GM21723 (cell line): Measurements from ENCODE around the gene PLD4.

Experiments used
- ATAC-seq: cut with Tn5 transposase; IDR thresholded peaks from one replicate; pipeline ENCODE4 v1.9.1; 2021; ENCODE audit warnings: mild to moderate bottlenecking, moderate library complexity; ENCODE audit not compliant: unreplicated experiment

PLD4 gene

DNA sequence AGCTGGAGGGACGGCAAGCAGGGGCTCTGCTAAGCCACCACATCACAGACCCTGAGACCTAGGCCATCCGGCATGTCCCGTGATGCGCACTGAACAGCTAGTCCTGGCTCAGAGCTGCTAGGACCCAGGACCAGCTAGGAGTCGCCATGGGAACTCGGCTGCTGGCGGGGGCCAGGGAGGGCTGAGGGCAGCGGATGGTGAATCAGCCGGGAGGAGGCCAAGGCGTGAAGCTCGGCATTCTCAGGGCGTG lies 48.4 kb downstream of the PLD4 start:
- ATAC-seq = no peak

DNA sequence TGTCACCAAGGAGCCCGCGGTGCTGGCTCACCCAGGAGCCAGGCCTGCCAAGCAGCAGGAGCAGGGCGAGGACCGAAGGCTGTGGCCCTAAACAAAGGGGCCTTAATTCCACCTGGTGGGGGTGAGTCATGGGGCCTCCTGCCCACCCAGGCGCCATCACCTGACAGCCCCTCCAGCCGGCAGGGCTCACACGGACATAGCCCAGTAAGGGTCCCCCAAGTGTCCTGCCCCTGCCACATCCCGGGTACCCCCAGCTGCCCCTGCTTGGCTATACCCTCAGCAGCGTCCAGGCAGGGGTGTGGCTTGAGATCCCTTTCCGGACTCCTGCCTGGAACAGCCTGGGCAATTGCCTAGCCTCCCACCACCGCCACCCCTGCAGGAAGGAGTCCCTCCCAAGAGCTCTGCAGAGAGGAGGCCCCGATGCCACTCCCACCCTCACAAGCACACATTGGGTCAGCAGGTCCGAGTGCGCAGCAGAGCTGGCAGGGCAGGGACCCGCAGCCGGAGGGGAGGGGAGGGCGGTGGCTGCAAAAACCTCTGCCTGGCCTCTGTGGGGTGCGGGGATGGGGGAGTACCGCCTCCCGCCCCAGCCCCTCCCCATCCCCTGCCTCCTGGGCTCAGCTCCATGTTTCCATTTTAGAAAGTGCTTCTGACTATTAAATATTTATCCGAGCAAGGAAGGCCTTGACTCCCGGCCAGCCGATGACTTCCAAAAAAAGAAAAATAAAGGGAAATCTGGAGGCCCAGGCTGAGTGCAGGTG lies 48.9 kb downstream of the PLD4 start:
- ATAC-seq = no peak

DNA sequence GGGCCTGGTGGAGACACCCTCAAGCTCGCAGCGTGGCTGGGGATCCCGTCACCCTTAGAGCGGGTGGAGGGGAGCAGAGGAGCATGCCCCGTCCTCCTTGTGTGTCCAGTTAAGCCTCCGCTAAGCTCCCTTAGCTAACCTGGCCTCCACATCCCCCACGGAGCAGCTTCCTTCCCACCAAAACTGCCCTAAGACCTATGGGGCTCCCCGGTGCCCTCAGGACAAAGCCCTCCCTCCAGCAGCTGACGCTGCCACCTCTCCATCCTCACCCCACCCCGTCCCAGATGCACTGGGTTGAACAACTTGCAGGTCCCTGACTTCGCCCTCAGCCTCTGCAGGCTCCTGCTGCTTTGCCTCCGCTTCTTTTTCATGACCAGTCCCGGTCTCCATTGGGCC lies 49.5 kb downstream of the PLD4 start:
- no peak for ATAC-seq

DNA sequence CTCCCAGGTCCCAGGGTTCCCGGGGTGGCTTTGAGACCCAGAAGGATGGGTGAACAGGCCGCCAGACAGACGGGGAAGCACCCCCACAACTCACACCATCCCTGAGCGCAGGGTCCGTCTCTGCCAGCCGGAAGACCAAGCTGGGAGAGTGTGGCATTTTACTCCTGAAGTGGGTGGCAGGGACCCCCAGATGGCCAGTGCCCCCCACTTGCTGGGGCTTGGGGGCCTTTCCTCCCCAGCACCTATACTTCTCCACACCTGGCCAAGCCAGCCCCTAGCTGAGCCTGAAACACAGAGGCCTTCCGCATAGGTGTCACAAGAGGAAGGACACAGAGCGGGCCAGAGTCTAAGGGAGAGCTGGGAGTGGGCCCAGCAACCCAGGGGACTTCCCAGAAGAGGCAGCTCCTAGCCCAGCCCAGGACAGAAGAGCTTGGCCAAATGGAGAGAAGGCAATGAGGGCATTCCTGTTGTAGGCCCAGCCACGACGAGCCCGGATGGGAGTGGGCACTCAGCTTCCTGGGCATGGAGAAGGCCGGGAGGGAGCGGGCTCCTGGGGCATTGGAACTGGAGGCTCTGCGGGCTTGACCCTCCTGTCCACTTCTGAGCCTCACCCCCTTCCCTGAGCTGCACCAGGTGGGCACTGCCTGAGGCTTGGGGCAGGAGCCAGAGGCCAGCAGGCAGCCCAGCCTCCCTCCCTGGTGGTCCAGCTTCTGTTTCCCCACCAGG lies 50.1 kb downstream of the PLD4 start:
- ATAC-seq = no peak

DNA sequence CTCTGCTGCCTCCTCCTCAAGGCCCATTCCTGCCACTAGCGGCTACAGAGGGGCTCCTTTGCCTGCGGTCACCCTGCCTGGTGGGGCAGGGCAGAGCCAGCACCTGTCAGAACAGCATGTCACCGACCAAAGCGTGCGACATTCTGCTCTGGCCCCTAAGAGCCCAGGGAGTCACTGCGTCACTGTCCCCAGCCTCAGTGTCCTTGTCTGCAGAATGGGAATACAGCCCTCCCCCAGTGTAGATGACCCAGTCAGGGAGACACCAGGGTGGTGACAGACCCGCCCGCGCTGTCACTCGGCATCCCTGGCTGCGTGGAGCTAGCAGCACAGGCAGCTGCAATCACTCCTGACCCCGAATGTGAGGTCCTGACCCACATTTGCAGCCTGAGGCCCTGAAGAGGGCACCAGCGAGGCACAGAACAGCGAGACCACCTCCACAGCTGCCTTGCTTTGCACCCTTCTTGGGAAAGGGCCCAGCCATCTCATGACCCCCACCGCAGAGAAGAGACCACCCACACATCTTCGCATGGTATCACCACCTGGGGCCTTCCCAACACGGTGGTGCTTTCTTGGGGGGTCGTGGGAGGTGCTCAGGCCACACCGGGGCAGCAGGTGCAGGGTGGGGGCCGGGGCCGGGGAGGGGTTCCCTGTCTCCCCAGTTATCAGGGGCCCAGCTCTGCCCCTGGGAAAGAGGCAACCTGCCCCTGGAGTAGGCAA lies 51.0 kb downstream of the PLD4 start:
- no peak for ATAC-seq

DNA sequence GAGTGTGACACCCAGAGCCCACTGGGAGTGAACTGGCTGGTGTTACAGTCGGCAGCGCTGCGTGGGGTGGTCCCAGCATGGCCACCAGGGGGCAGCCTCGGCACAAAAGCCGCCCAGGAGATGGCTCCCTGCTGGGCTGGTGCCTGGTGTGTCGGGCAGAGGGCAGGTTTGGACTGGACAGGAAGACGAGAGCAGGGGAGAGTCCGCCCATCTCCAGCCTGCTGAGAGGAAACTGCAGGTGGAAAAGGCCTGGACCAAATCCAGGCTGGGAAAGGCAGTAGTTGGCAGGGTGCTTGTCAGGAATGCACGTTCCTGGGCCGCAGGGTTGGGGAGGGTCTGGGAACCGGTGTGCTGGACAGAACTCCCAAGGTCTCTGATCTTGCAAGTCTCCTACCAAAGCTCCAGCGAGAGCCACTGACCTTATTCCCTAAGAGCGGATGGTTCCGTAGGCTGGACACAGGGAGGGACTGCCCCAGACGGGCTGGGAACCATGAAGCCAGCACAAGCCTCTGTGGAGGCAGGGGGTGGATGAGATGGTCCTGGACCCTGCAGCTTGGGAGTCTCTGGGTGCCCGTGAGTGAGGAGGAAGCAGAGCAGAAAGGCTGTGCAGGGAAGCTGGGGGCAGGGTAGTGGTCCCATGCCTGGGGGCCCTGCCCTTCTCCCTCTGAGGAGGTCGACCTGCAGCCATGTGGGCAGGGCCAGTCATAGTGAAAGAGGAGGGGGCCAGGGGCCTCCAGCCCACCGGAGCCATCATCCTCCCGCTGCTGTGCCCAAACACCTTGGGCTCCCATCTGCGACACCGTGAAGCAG lies 51.7 kb downstream of the PLD4 start:
- ATAC-seq = peak; percentile 49

DNA sequence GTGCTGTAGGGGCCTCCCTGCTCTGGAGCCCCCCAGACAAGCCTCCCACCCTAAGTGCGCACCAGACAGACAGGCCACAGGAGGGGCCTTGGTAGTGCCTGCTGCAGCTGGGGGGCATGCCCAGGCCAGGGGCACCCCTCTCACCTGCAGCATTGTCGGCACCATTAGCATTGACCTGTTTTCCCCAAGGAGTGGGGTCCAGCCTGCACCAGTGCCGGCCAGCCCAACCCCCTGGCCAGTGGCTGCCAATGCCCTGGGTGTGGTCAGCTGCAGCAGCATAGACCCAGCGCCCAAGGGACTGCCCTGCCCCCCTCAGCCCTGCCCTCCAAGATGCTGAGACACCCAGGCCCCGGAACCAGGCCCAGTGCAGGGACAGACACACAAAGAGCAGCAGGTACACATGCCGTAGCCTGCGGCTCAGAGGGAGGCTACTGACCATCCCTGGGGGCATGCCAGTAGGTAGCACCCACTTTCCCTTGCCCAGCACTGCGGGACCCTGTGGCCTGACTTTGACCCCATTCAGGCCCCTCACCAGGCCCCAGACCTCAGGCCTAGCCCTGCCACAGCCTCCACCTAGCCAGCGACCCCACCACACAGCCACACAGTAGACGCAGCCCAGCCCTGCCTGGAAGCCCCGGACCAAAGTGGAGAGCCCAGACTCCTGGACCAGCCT lies 52.5 kb downstream of the PLD4 start:
- ATAC-seq = no peak

DNA sequence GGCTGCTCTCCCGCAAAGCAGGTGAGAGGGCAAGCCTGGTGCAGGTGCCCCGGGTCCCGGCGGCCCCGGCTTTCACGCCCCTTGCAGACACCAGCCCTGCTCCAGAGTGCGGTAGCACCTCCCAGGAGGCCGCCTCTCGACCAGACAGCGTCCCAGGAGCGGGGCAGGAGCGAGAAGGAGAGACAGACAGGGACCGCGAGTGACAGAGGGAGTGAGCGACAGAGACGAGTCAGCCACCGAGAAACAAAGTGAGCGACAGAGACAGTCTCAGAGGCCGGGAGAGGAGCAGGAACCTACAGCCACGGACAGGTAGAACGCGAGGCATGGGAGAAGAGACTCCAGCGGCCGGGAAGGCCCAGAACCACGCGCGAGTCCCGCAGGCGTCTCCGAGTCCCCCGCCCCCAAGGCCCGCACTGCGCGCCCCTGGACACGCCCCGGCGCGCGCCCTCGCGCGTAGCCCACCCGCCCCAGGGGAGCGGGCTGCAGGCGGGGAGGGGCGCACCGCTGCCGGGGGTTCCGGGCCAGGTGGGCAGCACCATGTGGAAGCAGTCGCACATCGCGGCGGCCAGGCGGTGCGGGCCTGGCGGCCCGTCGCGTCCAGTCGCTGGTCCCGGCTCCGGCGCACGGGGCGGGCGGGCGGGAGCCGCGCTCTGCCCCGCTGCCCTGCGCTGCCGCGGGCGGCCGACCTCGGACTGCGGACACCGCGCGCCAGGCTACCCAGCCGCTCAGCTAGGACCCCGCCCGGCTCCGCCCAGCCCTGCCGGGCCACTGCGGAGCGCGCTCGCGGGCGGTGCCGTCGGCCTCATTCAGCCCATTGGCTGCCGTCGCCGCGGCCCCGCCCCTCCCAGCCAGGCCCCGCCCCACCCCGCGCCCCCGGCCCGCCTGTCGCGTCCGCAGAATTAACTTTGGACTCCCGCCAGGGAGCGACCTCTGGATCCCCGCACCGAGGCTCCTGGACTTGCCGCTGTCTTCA lies 53.3 kb downstream of the PLD4 start, which contains the start of gene AHNAK2:
AHNAK2 (minus strand) TSS at position 694 of the 973 bp plus-strand sequence; CDS start at position 557, 137 bp downstream.
- no peak for ATAC-seq

DNA sequence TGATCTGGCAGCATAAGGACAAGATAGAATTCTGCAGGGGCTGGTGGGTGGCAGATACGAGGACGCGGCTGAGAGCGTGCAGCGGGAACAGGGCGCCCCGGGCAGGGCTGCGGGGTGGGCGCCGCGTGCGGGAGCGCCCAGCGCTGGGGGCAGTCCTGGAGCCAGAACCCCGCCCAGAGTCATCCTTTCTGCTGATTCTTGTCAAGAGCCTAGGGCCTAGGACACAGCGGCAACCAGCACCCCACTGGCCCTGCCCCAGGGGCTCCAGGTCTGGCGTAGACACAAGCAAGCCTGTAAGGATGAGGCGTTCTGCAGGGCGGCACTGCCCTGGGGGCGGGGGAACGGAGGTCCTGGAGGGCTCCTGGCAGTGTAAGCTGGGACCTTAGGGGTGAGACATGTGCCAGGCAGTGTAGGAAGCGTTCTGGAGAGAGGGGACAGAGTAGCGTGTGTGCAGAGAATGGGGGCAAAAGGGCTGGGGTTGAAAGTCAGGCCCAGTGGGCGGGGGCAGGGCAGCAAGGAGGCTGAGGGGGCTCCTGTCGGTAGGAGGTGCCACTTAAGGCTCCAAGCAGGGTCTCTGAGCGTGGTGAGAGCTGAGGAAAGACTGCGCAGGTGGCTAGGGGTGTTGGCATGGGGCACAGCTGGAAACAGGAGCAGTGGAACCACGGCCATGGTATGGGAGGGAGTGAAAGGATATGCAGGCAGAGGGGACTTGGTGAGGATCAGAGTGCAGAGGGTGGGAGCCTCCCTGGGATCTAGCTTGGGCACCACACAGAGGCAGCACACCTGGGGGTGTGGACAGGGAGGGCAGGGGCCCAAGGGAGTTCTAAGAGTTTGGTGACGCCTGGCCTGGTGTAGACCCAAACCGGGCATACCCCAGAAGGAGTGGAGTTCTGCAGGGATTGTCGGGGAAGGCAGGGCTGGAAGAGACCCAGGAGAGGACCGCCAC lies 54.3 kb downstream of the PLD4 start:
- ATAC-seq = no peak

DNA sequence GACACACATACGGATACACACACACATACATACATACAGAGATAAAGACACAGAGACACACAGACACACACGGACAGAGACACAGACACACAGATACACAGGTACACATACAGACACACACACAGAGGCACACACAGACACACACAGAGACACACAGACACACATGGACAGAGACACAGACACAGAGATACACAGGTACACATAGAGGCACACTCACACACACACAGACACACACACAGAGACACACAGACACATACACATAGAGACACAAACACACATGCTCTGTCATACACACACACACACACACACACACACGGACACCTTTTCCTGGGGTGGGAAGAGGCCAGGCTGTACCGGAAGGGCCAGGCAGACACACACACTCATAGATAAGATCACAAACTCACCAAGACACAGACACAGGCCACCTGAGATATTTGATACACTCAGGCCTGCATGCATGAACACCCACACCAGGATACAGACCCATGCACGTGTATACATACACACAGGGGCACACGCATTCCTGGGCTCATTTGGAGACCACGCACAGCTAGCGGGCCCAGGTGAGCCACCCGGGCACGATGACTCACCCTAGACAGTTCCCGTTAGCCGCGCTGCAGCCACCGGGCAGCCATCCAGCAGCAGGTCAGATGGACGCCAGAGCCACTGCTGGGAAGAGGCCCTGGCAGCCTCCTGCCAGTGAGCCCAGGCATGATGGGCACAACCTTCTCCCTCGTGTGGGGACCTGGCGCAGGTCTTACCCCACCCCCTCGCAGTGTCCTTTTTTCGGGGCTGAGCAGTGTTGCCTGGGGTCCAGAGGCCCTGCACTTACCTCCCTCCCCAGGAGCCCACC lies 55.3 kb downstream of the PLD4 start:
- no peak for ATAC-seq

DNA sequence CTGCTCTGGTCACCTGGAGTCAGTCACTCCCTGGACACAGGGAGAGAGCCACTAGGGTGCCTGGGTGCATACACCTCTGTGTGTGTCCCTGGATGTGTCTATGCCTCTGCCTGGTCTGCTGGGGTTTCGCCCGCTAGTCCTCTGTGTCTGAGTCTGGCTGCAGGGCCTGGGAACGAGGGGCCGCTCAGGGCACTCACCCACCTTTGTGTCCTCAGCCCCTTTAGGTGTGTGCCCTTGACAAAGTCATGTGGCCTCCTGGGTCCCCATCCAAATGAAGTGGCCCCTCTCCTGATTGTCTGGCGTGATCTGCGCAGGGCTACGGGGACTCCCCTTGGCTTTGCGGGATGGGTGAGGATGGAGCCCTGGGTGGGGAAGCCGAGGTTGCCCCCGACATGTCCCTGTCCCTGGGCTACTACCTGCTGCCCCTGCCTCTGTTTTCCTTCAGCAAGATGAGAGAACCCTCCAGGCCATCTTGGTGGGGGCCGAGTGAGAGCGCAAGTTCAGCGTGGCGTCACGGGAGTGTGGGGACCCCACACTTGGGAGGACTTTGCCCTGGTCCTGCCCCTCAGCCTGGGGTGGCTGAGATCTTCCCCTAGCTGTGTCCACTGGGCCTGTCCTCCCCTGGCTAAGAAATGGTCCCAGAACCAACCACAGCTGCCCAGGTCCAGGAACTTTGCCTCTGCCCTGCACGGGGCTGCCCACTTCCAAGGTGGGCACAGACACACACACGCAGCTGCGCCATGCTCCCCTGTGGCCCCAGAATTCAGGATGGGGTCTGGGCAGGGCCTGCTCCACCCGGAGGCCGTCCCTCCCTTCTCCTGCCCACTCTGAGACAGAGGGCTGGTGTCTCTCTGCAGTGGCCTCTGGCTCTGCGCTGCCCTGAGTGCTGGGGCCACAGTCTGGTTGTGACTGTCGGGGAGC lies 56.2 kb downstream of the PLD4 start:
- no peak for ATAC-seq

DNA sequence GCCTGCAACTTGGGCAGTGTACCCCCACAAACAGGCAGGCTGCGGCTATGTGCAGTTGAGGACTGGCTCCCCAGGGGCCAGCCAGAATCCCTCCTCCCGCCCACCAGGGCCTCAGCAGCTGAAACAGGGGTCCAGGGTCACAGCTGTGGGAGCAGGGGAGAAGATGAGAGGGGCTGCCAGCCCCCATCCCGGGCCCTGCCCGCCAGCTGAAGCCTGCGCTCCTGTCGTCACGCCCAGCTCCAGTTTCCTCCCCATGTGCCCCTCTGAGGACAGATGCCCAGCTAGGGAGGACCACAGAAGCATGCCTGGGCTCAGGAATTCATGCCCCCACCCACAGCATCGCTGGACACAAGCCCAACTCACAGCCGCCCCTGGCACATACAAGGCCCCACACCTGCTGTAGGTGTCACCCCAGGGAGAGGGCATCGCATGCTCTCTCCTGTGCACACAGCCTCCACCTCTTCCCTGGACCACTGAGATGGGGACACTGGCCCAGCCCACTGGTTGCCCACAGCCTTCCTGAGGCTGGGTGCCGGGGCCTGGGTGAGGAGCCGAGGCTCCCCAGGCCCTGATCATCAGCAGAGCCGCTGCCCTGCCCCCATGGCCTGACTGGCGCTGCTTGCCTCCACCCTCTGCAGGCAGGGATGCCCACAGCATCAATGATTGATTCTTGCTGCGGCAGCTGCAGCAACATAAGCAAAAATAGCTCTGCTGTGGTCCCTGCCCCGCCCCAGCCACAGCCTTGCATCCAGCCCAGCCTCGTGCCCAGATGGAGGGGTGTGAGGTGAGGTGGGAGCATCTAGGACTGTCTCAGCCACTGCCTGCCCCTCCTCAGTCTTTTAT lies 57.2 kb downstream of the PLD4 start:
- no peak for ATAC-seq

DNA sequence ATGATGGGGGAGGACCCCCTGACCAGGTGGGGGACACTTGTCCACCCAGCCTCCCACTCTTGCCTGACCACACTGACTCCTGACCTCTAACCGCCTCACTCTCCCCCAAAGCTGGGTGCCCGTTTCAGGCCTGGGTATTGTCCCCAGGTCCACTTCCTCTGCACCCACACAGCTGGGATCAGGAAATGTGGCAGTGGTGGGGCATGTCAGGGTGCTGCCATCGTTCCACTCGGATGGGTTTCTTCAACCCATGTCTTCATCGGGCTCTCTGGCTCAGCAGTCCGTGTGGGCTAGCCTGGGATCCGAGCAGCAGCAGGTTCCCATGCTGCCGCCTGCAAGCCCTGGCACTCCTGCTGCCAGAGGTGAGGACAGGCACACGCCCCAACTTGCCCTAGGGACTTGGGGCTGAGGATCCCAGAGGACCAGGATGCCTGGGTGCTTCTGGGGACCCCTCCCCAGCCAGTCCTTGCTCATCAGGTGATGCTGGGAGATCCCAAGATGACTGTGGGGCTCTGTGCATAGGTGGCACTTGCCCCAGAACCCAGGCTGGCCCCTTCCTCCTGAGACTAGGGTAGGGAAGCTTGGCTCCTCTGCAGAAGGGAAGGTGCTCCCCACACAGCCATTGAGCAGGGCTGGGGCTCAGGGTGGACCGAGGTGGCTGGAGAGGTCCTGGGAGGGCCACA lies 58.0 kb downstream of the PLD4 start:
- no peak for ATAC-seq
